Keratinocyte (primary cell): Measurements from ENCODE around the gene CWC27. TPM values are rescaled to one million over a fixed set of nuclear protein-coding genes. Genes with fewer than 3 reads are reported as not detected.

Experiments
- DNase-seq: peaks from one replicate; pipeline ENCODE4 v3.0.0-alpha.2; 2011; ENCODE audit warnings: low read depth, missing footprints, low spot score
- FAIRE-seq: peaks from 2 replicates; lab custom pipeline; 2011; peaks lifted over from hg19 to GRCh38; lab: Jason Lieb, UNC
- H2AFZ ChIP-seq: 2 replicates; pipeline ENCODE4 v1.6.0; 2012; ENCODE audit warnings: low read length, control low read depth, inconsistent platforms; ENCODE audit not compliant: control insufficient read depth
- H3K27ac ChIP-seq: 2 replicates; pipeline ENCODE4 v1.5.1; 2011; ENCODE audit warnings: low read length; ENCODE audit not compliant: control insufficient read depth, insufficient read depth
- H3K27me3 ChIP-seq: 3 replicates; pipeline ENCODE4 v1.6.0; 2011; ENCODE audit warnings: low read length; ENCODE audit not compliant: control insufficient read depth, insufficient read depth; ENCODE audit errors: extremely low read depth
- H3K36me3 ChIP-seq, 2 experiments: 2 replicates in 1 of 2; 3 replicates in 1 of 2; pipeline ENCODE4 v1.5.1; 2011; ENCODE audit warnings: low read length in 2 of 2, mild to moderate bottlenecking in 1 of 2; ENCODE audit not compliant: control insufficient read depth in 2 of 2, insufficient read depth in 2 of 2; ENCODE audit errors: extremely low read depth in 1 of 2
- H3K4me1 ChIP-seq: 3 replicates; pipeline ENCODE4 v1.5.1; 2011; ENCODE audit warnings: low read length; ENCODE audit not compliant: control insufficient read depth, insufficient read depth; ENCODE audit errors: extremely low read depth
- H3K4me2 ChIP-seq: 3 replicates; pipeline ENCODE4 v1.6.0; 2011; ENCODE audit warnings: low read depth, low read length; ENCODE audit not compliant: control insufficient read depth, insufficient read depth; ENCODE audit errors: extremely low read depth
- H3K4me3 ChIP-seq, 3 experiments: fragments of 200-600 bp in 1 of 3; sonication (generic) in 1 of 3; 2 replicates in 2 of 3; 3 replicates in 1 of 3; pipeline ENCODE4 v1.5.1; 2011 to 2016; ENCODE audit warnings: low read length in 3 of 3, mild to moderate bottlenecking in 3 of 3, control low read depth in 2 of 3, inconsistent platforms in 1 of 3, low read depth in 1 of 3, mixed read lengths in 1 of 3, mixed run types in 1 of 3, moderate library complexity in 1 of 3; ENCODE audit not compliant: control insufficient read depth in 2 of 3, insufficient read depth in 2 of 3; ENCODE audit errors: extremely low read depth in 1 of 3
- H3K79me2 ChIP-seq: 2 replicates; pipeline ENCODE4 v1.6.0; 2012; ENCODE audit warnings: low read length; ENCODE audit not compliant: control insufficient read depth, insufficient read depth
- H3K9ac ChIP-seq: 3 replicates; pipeline ENCODE4 v1.6.0; 2011; ENCODE audit warnings: low read length; ENCODE audit not compliant: control insufficient read depth, insufficient read depth; ENCODE audit errors: extremely low read depth
- H3K9me1 ChIP-seq: 3 replicates; pipeline ENCODE4 v1.6.0; 2011; ENCODE audit warnings: low read length; ENCODE audit not compliant: control insufficient read depth, insufficient read depth; ENCODE audit errors: extremely low read depth
- H3K9me3 ChIP-seq: 2 replicates; pipeline ENCODE4 v1.5.1; 2012; ENCODE audit warnings: low read depth, low read length; ENCODE audit not compliant: control insufficient read depth
- H4K20me1 ChIP-seq: 3 replicates; pipeline ENCODE4 v1.6.0; 2011; ENCODE audit warnings: low read length; ENCODE audit not compliant: control insufficient read depth, insufficient read depth; ENCODE audit errors: extremely low read depth
- EZH2 ChIP-seq: IDR thresholded peaks from one replicate; pipeline ENCODE4 v1.6.1; 2012; ENCODE audit warnings: inconsistent platforms, mild to moderate bottlenecking, low read length, moderate library complexity
- dilution Hi-C: fragments of 300-500 bp; cut with MboI; formaldehyde crosslinking; loops from one replicate; pipeline ENCODE4 v1.7.0; 2020; ENCODE audit warnings: low sequenced_read_pairs; ENCODE audit not compliant: extremely low pct_ligation_motif_present
- polyA plus RNA-seq, 5 experiments: library from polyadenylated mRNA; depleted of rRNA in 3 of 5; stranded (reverse) in 3 of 5; stranded (forward) in 1 of 5; unstranded in 1 of 5; fragments of >200 nt; gene quantifications; 1 replicate in 1 of 5; 2 replicates in 3 of 5; 3 replicates in 1 of 5; pipeline versions ENCODE4 v1.2.1 to v1.2.3, GENCODE V29; 2011 to 2012; ENCODE audit warnings: missing spikeins in 2 of 5, low read depth in 1 of 5, low replicate concordance in 1 of 5
- TF ChIP-seq, protein P1 (sequence below), 3 experiments: IDR thresholded peaks in 1 of 3; conservative IDR thresholded peaks in 1 of 3; optimal IDR thresholded peaks in 1 of 3; 2 replicates in 2 of 3; 3 replicates in 1 of 3; pipeline versions ENCODE3 to v1.5.1; 2011; ENCODE audit warnings: low read length in 3 of 3, mild to moderate bottlenecking in 3 of 3, moderate library complexity in 2 of 3, control low read depth in 1 of 3, inconsistent platforms in 1 of 3; ENCODE audit not compliant: insufficient read depth in 2 of 3; ENCODE audit errors: extremely low read depth in 1 of 3

CWC27 gene
- polyA plus RNA-seq, 1 donor (not counting 4 experiments of a cell fraction or from before 2014, with no cell fraction given) = 31.8 TPM

GRCh38 chr5:64869419-64869818 is 100.7 kb downstream of the CWC27 start:
- Histone ChIP-seq H3K9me3 (no peaks in the 10 kb centered on the region), H3K79me2 (no peaks in the 10 kb centered on the region), H3K4me3 (no peak overlapping the region), H3K4me1 (peaks cover 3% of the 10 kb centered on the region), H4K20me1 (no peaks in the 10 kb centered on the region), H3K4me2 (no peak overlapping the region), H2AFZ (no peak overlapping the region), H3K9ac (no peak overlapping the region), H3K36me3 (no peaks in the 10 kb centered on the region), H3K27ac (no peak overlapping the region), H3K27me3 (no peaks in the 10 kb centered on the region), H3K9me1 (no peaks in the 10 kb centered on the region)
- TF ChIP-seq, protein P1, sequence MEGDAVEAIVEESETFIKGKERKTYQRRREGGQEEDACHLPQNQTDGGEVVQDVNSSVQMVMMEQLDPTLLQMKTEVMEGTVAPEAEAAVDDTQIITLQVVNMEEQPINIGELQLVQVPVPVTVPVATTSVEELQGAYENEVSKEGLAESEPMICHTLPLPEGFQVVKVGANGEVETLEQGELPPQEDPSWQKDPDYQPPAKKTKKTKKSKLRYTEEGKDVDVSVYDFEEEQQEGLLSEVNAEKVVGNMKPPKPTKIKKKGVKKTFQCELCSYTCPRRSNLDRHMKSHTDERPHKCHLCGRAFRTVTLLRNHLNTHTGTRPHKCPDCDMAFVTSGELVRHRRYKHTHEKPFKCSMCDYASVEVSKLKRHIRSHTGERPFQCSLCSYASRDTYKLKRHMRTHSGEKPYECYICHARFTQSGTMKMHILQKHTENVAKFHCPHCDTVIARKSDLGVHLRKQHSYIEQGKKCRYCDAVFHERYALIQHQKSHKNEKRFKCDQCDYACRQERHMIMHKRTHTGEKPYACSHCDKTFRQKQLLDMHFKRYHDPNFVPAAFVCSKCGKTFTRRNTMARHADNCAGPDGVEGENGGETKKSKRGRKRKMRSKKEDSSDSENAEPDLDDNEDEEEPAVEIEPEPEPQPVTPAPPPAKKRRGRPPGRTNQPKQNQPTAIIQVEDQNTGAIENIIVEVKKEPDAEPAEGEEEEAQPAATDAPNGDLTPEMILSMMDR (optimal IDR thresholded peaks at IDR 0.05 in 1 of 3, IDR thresholded peaks at IDR 0.05 in 1 of 3, conservative IDR thresholded peaks at IDR 0.05 in 1 of 3; ENCODE audit: extremely low read depth in 1 of 3, insufficient read depth in 2 of 3, low read length in 3 of 3) = no peak
- no peak for TF ChIP-seq EZH2
- FAIRE-seq (peak; percentile 69), DNase-seq (no peak)
- dilution Hi-C loops = no loop called here

DNA sequence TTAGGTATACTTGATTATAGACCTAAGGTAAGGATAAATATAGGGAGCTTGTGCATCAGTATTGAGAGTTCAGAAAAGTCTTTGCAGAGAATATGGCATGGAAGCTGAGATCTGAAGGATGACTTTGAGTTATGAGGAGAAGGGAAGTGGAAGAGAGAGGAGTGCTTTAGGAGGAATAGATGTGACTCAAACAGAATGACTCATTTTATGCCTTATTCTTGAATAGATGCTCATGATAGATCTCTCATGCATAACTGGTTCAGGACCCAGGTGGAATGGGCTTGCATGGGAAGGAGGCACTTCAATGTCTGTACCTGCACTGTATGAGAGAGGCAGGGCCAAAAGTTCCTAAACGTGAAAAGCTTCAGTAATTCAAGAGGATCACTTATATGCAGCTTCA is 103.3 kb downstream of the CWC27 start:
- no peaks in the 10 kb centered on the region for H3K27me3 ChIP-seq
- H3K27ac ChIP-seq = no peak overlapping the region
- no peaks in the 10 kb centered on the region for H3K9me1 ChIP-seq
- H3K4me1 ChIP-seq = peaks cover 3% of the 10 kb centered on the region
- no peak overlapping the region for H3K4me2 ChIP-seq
- no peak for DNase-seq
- H3K79me2 ChIP-seq = no peaks in the 10 kb centered on the region
- dilution Hi-C loops = no loop called here
- no peaks in the 10 kb centered on the region for H3K36me3 ChIP-seq
- no peak overlapping the region for H2AFZ ChIP-seq
- no peaks in the 10 kb centered on the region for H4K20me1 ChIP-seq
- TF ChIP-seq, protein P1 (optimal IDR thresholded peaks at IDR 0.05 in 1 of 3, IDR thresholded peaks at IDR 0.05 in 1 of 3, conservative IDR thresholded peaks at IDR 0.05 in 1 of 3; ENCODE audit: extremely low read depth in 1 of 3, insufficient read depth in 2 of 3, low read length in 3 of 3) = no peak
- no peak for TF ChIP-seq EZH2
- peak; percentile 87 for FAIRE-seq
- H3K4me3 ChIP-seq = no peak overlapping the region
- no peaks in the 10 kb centered on the region for H3K9me3 ChIP-seq
- no peak overlapping the region for H3K9ac ChIP-seq
